NCI-H774 (cell line): ENCODE data around the gene PLEKHA5.
"Not testable (repeated sequence)": the region's sequence is repeated elsewhere in the genome, so short reads cannot be mapped to it uniquely, and the experiment has no call there.

Experiments used
- DNase-seq: peaks from one replicate; lab custom pipeline; 2025; lab: John Stamatoyannopoulos, UW

Gene PLEKHA5

DNA sequence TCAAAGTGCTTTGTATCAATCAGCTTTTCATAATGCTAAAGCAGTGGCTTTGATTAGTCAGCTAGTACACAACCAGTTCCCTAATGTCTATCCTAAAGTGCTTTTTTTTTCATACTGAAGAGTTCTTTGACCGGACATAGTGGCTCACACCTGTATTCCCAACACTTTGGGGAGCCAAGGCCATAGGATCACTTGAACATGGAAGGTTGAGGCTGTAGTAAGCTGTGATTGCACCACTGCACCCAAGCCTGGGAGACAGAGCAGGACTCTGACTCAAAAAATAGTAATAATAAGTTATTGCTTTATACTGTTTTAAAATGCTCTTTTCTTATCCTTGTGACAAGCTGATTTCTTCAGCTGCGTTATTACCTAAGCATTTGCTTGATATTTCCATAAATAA lies 155.1 kb downstream of the PLEKHA5 start:
- no peak for DNase-seq

DNA sequence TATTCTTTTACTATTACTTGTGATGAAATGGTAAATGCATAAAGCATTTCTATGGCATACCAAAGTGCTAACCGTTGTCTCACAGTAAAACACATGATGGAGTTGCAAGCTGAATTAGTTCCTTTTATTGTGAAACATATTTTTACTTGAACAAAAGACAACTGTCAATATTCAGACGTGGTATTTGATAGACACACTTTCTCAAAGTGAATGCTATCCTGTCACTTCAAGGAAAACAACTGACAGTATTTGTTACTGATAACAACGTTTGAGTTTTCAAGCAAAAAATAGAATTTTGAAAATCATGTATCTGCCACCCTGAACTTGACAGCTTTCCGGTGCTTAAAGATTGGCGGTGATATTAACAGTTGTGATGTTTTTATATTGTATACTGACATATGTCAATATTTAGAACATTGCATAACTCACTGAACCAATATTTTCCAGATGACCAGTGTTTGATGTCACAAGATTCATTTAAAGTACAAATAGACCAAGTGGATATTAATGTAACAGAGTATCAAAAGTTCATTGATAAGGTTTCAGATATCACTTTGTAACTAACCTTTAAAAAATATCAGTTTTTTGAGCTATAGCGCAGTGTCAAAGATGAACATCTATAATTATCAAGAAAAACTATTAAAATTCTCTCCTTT lies 156.4 kb downstream of the PLEKHA5 start:
- no peak for DNase-seq

DNA sequence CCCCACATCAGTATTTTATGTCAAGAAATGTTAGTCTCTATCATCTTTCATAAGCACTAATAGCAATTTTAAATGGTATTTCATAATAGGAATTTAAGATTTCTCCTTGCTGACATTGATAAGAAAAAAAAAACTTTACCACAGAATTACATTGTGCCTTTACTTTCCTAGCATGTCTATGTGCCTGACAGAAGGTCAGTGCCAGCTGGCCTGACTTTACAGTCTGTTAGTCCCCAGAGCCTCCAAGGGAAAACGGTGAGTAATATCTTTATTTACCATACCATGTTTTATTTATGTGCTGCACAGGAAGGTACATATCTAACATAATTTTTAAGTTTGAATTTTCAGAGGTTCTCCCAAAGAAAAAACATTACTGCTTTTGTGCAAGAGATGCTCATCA lies 157.8 kb downstream of the PLEKHA5 start:
- no peak for DNase-seq

DNA sequence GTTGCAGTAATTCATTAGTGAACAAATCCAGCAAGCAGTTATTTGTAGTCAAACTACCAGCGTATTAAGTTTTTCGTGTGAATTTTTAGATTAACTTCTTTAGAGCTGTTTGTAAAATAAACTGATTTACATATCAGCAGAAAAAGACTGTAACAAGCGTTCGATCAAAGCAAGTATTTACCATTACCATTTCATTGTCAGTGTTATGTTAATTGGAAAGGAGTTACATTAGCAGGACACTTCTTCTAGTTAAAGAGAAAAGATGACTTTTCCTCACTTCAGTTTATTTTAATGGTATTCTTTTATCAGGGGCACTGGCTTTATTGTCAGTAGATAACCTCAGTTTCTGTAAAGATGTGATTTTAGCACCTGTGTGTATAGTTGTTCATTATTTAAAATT lies 158.6 kb downstream of the PLEKHA5 start:
- no peak for DNase-seq

DNA sequence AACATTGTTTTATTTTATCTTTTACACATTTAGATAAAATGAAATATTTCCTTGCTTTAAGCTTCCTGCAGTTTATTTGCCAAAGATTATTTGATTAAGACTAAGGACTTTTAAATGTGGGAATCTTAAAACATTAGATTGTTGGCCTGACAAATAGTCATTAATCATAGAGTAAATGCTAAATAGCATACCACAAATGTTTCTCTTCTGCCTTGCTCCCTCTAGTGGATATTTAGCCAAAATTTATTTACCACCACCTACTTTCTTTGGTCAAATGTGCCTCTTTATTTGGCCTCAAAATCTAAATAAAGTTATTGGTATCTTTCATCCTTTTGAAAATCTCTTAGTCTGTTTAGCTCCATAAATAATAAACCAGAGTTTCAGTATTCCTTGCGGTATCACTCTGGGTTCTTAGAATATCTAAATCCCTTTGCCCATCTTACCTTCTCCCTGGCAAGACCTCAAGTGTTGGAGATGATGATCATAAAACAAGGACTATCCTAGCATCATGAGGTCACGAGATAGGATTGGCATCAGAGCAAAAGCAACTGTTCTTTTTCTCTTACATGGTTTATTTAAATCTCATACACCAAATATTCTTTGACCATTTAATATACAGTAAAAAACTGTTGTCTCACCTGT lies 159.2 kb downstream of the PLEKHA5 start:
- DNase-seq: no peak

DNA sequence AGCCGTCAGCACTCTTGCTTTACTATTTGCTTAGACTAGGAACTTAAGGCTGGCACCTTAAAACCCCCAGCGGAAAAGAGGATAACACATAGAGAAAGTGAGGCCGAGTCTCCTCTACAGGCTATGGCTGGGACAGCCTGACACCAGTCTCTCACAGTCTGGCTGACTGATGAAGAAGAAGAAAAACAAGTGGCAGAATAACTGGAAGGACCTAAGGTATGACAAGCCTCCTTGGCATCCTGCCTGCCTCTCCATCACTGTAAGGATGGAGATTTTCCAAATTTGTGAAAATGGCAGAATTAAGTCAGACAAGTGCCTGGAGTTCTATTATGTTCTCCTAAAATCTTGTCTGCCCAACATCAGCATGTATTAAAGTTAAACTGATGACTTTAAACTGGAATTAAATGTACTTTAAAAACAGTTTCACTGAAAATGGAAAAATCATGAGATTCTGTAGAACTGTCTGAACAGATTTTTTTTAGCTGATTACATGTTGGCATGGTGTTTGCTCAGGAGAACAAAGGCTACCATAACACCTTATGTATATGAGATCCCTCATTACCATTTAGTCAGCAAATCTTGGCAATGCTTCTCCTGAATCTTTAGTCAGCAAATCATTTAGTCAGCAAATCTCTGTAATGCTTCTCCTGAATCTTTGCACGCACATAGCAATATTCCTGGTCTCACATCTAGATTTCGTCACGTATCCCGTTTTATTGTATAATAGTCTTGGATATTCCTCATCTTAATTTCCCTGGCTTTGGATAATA lies 169.5 kb downstream of the PLEKHA5 start:
- DNase-seq: no peak

DNA sequence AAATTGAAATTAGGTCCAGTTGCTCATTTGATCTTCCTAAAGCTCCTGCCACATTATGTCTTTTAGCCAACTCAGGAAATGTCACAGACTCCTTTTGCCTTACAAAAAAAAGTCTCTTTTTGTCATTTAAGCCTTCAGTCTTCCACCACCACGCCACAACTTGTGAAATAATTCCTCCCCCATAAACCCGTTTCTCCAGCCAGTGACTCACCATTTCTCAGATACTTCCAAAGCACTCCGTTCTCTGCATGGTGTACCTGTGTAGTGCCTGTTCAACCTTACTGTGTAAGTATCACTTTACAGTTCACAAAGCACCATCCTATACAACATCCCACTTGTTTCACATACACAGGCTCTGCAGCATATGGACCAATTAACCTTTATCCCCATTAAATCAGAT lies 170.2 kb downstream of the PLEKHA5 start:
- no peak for DNase-seq

DNA sequence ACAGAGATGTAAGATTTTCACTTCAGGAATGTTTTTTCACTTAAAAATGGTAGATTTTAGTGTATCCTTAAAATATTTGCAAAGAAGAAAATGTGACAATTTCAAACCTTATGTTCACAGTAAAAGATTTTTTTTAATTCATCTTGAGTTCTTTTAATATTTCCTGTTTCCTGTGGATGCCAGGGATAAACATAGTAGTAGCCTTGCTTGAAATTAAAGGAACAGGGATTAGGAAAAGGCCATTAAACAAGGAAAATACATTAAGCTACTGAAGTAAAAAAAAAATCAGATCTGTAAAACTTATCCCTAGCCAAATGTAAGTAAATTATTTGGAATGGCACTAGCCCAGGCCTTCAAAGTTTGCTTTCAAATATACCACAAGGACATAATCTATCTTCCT lies 171.7 kb downstream of the PLEKHA5 start:
- no peak for DNase-seq

DNA sequence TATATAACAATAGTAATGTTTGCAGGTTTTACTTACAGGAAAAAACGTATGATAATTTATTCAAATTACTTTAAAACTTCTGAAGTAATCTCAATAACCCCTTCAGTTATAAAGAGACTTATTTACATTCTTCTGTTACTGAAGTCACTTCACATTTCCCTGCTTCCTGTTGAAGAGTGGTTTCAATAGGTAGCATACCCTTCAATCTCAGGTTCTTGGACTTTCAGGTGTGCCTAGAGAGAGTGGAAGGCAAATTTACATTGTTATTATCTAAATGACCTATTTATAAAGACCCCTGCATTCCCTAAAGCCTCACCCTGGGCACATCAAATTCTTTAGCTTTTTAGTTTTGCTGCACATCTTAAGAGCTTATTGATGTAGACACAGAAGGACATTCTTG lies 172.2 kb downstream of the PLEKHA5 start:
- no peak for DNase-seq

DNA sequence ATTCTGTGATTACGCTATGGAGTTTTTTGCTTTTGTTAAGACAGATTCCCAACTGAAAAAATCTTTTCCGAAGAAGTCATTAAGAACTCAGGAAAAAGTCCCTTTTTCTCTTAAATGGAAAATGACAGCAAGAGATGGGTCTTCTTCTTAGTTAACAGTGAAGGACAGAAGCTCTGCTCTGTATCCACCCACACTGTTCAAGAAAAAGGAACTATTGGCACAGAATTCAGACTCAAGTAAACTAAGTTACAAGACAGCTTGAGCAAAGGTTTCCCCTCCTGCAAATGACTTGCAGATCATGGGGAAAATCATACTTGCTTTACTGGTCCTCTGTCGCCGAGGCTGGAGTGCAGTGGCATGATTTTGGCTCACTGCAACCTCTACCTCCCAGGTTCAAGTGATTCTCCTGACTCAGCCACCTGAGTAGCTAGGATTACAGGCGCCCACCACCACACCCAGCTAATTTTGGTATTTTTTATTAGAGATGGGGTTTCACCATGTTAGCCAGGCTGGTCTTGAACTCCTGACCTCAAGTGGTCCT lies 172.6 kb downstream of the PLEKHA5 start:
- no peak for DNase-seq

DNA sequence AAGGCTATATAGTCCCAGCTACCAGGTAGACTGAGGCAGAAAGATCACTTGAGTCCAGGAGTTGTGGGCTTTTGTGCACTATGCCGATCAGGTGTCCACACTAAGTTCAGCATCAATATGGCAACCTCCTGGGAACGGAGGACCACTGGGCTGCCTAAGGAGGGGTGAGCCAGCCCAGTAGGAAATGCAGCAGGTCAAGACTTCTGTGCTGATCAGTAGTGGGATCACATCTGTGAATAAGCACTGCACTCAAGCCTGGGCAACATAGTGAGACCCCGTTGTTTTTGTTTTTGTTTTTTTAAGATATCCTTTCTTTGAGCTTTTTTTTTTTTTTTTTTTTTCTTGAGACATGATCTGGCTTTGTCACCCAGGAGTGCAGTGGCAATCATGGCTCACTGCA lies 174.0 kb downstream of the PLEKHA5 start:
- DNase-seq: no peak

DNA sequence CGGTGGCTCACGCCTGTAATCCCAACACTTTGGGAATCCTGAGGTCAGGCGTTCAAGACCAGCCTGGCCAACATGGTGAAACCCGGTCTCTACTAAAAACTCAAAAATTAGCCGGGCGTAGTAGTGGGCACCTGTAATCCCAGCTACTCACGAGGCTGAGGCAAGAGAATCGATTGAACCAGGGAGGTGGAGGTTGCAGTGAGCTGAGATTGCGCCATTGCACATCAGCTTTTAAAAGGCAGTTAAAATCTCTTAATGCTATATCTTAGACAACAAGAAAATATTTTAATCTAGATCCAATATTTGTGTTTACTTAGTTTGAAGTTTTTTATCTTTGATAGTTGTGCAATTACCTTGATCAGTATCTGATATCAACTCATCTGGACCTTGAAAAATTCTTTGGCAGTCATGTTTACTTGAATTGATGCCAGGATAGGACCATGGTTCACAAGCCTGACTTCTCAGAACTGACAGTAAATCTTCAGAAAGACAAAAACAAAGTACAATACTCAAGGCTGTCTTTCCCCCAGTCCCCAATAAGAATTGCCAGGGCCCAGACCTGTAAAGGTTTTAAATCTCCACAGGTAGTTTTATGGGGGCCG lies 174.7 kb downstream of the PLEKHA5 start:
- no peak for DNase-seq

DNA sequence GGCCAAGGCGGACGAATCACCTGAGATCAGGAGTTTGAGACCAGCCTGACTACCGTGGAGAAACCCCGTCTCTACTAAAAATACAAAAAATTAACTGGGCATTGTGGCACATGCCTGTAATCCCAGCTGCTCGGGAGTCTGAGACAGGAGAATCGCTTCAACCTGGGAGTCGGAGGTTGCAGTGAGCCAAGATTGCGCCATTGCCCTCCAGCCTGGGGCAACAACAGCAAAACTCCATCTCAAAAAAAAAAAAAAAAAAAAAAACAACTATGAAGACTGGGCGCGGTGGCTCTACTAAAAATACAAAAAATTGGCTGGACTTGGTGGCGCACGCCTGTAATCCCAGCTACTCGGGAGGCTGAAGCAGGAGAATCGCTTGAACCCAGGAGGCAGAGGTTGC lies 176.1 kb downstream of the PLEKHA5 start:
- DNase-seq: not testable (repeated sequence)

DNA sequence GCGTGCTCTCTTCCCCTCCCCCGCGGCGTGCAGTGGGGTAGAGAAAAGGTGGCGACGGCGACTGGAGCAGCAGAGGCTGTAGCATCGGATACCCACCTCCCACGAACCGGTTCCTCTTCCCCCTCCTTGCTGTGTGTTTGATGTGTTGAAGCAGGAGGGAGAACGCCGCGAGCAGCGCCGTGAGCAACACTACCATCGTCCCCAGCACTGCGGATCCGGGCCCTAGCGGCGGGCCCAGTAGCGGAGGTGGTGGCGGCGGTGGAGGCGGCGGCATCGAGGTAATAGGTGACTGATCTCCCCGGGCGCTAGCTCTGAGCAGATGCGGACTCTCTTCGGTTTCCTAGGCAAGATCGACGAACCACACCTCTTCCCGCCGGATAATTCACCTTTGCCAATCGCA lies 176.8 kb downstream of the PLEKHA5 start:
- DNase-seq: no peak

DNA sequence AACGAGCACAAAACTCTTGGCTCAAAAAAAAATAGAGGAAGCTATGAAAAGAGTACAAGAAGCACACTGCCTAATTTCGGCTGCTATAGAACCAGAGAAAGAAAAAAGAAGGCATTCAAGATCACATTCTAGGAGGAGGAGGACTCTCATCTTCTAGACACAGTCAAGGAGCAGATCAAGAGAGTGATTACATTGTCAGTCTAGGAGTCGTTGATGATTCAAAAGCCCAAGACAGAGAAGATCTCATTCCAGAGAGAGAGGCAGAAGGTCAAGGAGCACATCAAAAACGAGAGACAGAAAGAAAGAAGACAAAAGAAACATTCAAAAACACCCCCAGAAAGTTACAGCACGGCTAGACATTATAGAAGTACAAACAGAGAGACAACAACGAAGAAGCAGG lies 177.9 kb downstream of the PLEKHA5 start:
- no peak for DNase-seq

DNA sequence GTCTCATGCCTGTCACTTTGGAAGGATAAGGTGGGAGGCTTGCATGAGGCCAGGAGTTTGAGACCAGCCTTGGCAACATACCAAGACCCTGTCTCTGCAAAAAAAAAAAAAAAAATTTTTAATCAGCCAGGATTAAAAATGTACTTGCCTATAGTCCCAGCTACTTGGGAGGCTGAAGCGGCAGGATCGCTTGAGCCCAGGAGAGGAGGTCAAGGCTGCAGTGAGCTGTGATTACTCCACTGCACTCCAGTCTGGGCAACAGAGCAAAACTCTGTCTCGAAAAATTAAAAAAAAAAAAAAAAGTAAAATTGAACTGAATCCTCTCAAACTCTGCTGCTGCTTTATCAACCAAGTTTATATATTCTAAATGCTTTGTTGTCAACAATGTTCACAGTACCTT lies 181.6 kb downstream of the PLEKHA5 start:
- no peak for DNase-seq

DNA sequence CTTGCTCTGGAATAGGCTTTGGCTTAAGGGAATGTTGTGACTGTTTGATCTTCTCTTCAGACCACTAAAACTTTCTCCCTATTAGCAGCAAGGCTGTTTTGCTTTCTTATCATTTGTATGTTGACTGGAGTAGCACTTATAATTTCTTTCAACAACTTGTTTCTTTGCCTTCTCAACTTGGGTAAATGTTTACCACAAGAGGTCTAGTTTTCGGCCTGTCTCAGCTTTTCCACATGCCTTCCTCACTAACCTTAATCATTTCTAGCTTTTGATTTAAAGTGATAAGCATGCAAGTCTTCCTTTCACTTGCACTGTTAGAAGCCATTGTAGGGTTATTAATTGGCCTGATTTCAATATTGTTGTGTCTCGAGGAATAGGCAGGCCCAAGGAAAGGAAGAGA lies 183.1 kb downstream of the PLEKHA5 start:
- DNase-seq: no peak

DNA sequence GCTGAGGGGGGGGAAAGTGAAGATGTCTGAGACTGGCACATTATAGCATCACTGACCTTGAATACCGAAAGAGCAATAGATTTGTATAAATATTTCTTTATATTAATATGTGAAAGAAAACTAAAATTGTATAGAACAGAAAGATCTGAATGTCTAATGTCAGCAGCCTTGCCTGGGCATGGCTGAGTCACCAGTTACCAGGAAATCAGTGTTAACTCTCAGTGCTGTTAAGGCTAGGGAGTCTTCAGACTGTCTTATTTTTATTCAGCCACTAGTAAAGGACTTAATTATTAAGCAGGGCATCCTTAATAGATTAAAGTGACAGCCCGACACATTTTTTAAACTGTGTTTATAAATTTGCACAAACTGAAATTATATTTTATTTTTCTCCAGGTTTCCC lies 186.9 kb downstream of the PLEKHA5 start:
- DNase-seq: no peak

DNA sequence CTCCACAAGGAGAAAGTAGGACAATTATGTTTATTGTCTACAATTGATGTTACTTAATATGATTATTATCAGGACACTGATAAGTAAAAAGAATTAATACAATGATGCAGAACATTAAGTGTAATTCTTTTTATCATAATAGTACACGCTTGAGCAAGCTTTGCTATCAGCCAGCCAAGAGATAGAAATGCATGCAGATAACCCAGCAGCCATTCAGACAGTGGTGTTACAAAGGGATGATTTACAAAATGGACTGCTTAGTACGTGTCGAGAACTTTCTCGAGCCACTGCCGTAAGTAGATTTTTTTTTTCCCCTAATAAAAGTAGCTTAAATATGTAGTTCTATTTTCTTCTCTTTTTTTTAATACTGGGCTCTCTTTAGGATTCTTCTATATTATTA lies 192.8 kb downstream of the PLEKHA5 start:
- no peak for DNase-seq

DNA sequence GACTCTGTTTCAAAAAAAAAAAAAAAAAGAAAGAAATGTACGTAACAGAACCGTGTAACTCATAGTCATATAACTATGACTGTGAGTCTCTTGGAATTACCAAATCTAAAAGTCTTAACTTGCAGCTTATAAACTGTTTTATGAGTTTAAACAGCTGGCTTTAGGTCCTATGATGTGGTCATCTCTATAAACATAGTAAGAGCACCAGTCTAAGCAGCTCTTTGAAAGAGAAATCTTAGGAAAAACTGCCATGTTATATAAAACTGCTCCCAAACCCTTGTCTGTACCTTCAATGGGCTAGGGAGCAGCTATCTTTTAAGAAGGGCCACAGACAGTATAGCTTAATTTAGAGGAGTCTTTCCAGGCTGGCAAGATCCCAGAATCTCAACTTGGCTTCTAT lies 194.3 kb downstream of the PLEKHA5 start:
- no peak for DNase-seq

DNA sequence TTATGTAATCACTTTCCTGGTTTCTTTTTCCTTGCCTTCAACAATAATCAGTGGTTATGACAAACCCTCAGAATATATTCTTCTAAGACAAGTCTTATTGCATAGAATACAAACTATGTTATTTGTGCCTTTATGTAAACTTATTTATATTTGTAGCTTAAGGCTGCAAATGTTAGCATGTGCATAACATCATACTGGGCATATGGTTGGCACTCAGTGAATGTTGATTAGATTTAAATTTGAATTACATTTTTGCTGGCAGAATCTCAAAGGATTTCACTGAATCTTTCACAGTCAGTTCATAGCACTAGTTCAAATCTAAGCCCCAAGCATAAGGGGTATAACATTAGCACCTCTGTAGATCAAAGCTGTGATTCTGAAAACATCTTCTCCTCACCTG lies 196.6 kb downstream of the PLEKHA5 start:
- DNase-seq: no peak

DNA sequence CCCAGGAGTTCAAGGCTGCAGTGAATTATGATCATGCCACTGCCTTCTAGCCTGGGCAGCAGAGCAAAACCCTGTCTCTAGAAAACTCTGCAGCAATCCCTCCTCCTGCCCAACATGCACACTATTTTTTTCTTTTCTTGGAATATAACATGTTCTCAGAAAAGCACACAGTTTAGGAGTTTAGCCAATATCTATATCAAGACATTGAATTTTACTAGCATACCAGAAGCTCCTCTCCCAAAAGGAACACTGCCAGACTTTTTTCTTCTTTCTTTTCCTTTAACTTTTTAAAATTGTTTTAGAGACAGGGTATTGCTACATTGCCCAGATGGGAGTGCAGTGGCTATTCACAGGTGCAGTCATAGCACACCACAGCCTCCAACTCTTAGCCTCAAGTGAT lies 202.7 kb downstream of the PLEKHA5 start:
- no peak for DNase-seq

DNA sequence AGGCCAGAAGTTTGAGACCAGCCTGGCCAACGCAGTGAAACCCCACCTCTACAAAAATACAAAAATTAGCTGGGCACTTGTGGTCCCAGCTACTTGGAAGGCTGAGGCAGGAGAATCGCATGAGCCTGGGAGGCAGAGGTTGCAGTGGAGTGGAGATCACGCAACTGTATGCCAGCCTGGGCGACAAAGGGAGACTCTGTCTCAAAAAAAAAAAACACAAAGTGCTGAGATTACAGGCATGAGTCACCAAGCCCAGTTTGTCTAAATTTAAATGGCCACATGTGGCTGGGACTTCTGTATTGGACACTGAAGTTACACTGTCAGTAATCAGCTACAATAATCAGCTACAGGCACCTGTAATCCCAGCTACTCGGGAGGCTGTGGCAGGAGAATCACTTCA lies 208.9 kb downstream of the PLEKHA5 start:
- no peak for DNase-seq
